ENCODE data around the gene VPS37D. TPM values are rescaled to one million over a fixed set of nuclear protein-coding genes. Genes with fewer than 3 reads are reported as not detected.
"Not testable (repeated sequence)": the region's sequence is repeated elsewhere in the genome, so short reads cannot be mapped to it uniquely, and the experiment has no call there.

VPS37D gene
- total and polyA plus RNA-seq, 2 experiments from 2014 or later = 14.6 to 32.0 TPM

DNA sequence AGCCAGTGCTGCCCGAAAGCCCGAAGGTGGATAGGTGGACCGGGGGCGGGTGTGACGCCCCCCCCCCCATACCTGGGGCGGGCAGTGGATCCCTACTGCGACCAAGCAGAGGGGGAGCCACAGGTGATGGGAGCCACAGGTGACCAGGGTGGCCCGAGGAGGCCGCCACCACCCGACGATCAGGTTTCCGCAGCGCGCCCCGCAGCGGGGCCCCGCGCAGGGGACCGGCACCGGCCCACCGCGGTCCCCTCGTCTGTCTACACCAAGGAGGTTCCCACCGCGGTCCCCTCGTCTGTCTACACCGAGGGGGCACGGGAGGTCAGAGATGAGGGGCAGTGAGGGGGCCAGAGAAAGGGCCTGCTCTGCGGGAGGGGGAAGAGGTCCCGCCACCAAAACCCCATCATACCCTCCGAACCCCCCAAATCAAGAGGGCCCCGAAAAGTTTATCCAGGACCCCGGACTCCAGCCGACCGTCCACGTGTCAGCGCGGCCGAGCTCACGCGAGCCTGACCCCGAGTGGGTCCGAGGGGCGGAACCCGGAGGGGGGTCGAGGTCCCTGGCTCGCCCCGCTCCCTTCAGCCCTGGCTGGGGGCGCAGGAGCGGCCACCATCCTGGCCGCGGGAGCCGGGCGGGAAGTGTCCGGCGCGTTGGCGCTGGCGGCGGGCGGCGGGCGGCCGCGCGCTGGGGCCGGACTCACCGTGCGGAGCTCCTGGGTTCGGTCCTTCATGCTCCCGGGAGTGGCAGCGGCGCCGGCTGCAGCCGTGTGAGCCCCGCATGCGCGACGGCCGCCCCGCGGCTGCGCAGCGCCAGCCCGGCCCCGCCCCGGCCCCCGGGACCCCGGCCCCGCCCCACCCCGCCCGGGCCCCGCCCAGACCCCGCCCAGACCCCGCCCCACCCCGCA, 51.5 kb downstream of the VPS37D start, which contains the start of gene STX1A:
TSS of gene STX1A (minus strand) at position 765 of the 901 bp plus-strand sequence. CDS start at position 727, 38 bp downstream.
- no peaks in the 10 kb centered on the region for H3K9me3 ChIP-seq (ENCODE audit: low read depth)
- no peaks in the 10 kb centered on the region for H3K36me3 ChIP-seq
- no peaks in the 10 kb centered on the region for H3K4me1 ChIP-seq (ENCODE audit: low read depth)
- H3K27ac ChIP-seq = no peak within 1 kb of the TSS
- TF ChIP-seq, protein P1, sequence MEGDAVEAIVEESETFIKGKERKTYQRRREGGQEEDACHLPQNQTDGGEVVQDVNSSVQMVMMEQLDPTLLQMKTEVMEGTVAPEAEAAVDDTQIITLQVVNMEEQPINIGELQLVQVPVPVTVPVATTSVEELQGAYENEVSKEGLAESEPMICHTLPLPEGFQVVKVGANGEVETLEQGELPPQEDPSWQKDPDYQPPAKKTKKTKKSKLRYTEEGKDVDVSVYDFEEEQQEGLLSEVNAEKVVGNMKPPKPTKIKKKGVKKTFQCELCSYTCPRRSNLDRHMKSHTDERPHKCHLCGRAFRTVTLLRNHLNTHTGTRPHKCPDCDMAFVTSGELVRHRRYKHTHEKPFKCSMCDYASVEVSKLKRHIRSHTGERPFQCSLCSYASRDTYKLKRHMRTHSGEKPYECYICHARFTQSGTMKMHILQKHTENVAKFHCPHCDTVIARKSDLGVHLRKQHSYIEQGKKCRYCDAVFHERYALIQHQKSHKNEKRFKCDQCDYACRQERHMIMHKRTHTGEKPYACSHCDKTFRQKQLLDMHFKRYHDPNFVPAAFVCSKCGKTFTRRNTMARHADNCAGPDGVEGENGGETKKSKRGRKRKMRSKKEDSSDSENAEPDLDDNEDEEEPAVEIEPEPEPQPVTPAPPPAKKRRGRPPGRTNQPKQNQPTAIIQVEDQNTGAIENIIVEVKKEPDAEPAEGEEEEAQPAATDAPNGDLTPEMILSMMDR (IDR thresholded peaks at IDR 0.05; ENCODE audit: low read depth, low read length) = no peak
- peaks cover 7% of the 10 kb centered on the region for H3K27me3 ChIP-seq
- peak within 1 kb of the TSS; percentile 99 for H3K4me3 ChIP-seq
- peak; percentile 75 to 87 for DNase-seq (ENCODE audit: low read depth in 1 of 2, low spot score in 1 of 2)

DNA sequence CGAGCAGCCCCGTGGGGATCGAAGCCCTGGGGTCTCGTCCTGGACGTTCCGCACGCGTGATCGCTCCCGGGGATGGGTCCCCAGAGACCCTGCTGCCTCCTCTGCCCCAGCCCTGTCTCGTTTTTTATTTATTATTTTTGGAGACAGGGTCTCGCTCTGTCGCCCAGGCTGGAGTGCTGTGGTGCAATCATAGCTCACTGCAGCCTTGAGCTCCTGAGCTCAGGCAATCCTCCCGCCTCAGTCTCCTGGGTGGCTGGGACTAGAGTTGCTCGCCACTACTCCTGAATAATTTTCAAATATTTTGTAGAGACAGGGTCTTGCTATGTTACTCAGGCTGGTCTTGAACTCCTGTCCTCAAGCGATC, 52.2 kb downstream of the VPS37D start:
- TF ChIP-seq, protein P1 (IDR thresholded peaks at IDR 0.05; ENCODE audit: low read depth, low read length) = no peak
- no peaks in the 10 kb centered on the region for H3K9me3 ChIP-seq (ENCODE audit: low read depth)
- H3K27me3 ChIP-seq = peaks cover 7% of the 10 kb centered on the region
- no peaks in the 10 kb centered on the region for H3K4me1 ChIP-seq (ENCODE audit: low read depth)
- H3K27ac ChIP-seq = no peak overlapping the region
- H3K4me3 ChIP-seq = peak overlapping the region; percentile 99
- no peak for DNase-seq (ENCODE audit: low read depth in 1 of 2, low spot score in 1 of 2)
- no peaks in the 10 kb centered on the region for H3K36me3 ChIP-seq

DNA sequence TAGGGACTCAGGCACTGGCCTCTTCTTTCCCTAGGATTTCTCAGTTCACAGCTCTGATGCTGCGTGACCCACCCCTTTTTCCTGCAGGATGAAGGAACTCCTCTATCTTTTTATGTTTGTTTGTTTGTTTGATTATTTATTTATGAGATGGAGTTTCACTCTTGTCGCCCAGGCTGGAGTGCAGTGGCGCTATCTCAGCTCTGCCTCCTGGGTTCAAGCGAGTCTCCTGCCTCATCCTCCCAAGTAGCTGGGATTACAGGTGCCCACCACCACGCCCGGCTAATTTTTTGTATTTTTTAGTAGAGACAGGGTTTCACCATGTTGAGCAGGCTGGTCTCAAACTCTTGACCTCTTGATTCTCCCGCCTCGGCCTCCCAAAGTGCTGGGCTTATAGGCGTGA, 52.8 kb downstream of the VPS37D start:
- H3K9me3 ChIP-seq (ENCODE audit: low read depth); H3K4me3 ChIP-seq; DNase-seq (ENCODE audit: low read depth in 1 of 2, low spot score in 1 of 2); H3K36me3 ChIP-seq; H3K4me1 ChIP-seq (ENCODE audit: low read depth); H3K27me3 ChIP-seq; H3K27ac ChIP-seq: not testable (repeated sequence)

DNA sequence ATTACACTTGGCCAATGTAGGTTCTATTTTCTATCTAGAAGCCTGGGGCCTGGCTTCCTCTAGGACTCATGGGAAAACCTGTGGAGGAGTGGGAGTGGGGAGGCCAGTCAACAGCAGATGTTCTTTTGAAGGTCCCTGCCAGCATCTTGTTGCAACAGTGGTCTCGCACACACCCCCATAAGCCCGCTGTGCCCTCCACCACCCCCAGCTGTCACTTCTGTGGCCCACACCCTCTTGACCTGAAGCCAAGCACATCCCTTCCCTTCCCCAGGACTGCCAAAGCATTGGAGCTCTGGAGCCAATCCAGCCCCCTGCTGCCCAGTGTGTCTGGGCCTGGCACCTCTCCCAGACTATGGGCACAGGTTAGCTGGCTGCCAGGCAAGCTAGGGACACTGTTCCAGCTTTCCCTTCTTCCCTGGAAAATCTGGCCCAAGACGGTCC, 53.8 kb downstream of the VPS37D start:
- no peaks in the 10 kb centered on the region for H3K4me1 ChIP-seq (ENCODE audit: low read depth)
- TF ChIP-seq, protein P1 (IDR thresholded peaks at IDR 0.05; ENCODE audit: low read depth, low read length) = no peak
- no peak for DNase-seq (ENCODE audit: low read depth in 1 of 2, low spot score in 1 of 2)

More for the DNA sequence above, 53.8 kb downstream of the VPS37D start:
- Histone ChIP-seq H3K9me3 (ENCODE audit: low read depth) (no peaks in the 10 kb centered on the region), H3K27me3 (peaks cover 7% of the 10 kb centered on the region), H3K36me3 (no peaks in the 10 kb centered on the region), H3K27ac (no peak overlapping the region), H3K4me3 (no peak overlapping the region)

Other genes with a start within 250 kb of the VPS37D start
- 4.4 and 5.6 TPM in 2 replicates for gene FZD9, start 234.1 kb upstream of the VPS37D start, total RNA-seq
- gene FZD9, start 234.1 kb upstream of the VPS37D start, polyA plus RNA-seq = 2.5 and 3.8 TPM in 2 replicates
- 35.1 and 42.5 TPM in 2 replicates for gene BAZ1B, start 145.5 kb upstream of the VPS37D start, total RNA-seq
- 18.1 and 19.7 TPM in 2 replicates for gene BAZ1B, start 145.5 kb upstream of the VPS37D start, polyA plus RNA-seq
- gene BCL7B, start 110.1 kb upstream of the VPS37D start, total RNA-seq = 34.4 and 36.7 TPM in 2 replicates
- 37.8 and 45.7 TPM in 2 replicates for gene BCL7B, start 110.1 kb upstream of the VPS37D start, polyA plus RNA-seq
- gene TBL2, start 89.3 kb upstream of the VPS37D start, total RNA-seq = 79.0 and 80.3 TPM in 2 replicates
- gene TBL2, start 89.3 kb upstream of the VPS37D start, polyA plus RNA-seq = 65.3 and 70.8 TPM in 2 replicates
- 0.07 and 1.8 TPM in 2 replicates for gene MLXIPL, start 43.3 kb upstream of the VPS37D start, total RNA-seq
- gene MLXIPL, start 43.3 kb upstream of the VPS37D start, polyA plus RNA-seq = 1.2 and 1.7 TPM in 2 replicates
- 9.9 and 10.1 TPM in 2 replicates for gene DNAJC30, start 15.6 kb downstream of the VPS37D start, total RNA-seq
- gene DNAJC30, start 15.6 kb downstream of the VPS37D start, polyA plus RNA-seq = 23.4 and 24.3 TPM in 2 replicates
- gene BUD23, start 15.8 kb downstream of the VPS37D start, total RNA-seq = 63.9 and 100.0 TPM in 2 replicates
- gene BUD23, start 15.8 kb downstream of the VPS37D start, polyA plus RNA-seq = 141 and 170 TPM in 2 replicates
- 14.4 and 20.6 TPM in 2 replicates for gene STX1A, start 51.8 kb downstream of the VPS37D start, total RNA-seq
- 9.8 and 11.8 TPM in 2 replicates for gene STX1A, start 51.8 kb downstream of the VPS37D start, polyA plus RNA-seq
- gene ABHD11, start 71.0 kb downstream of the VPS37D start, total RNA-seq = 30.9 and 48.9 TPM in 2 replicates
- gene ABHD11, start 71.0 kb downstream of the VPS37D start, polyA plus RNA-seq = 42.2 and 59.6 TPM in 2 replicates
- gene CLDN3, start 102.4 kb downstream of the VPS37D start, total RNA-seq = 5.9 and 11.0 TPM in 2 replicates
- 5.6 and 11.2 TPM in 2 replicates for gene CLDN3, start 102.4 kb downstream of the VPS37D start, polyA plus RNA-seq
- 0.46 and 0.48 TPM in 2 replicates for gene CLDN4, start 163.2 kb downstream of the VPS37D start, total RNA-seq
- gene CLDN4, start 163.2 kb downstream of the VPS37D start, polyA plus RNA-seq = 0.99 and 1.9 TPM in 2 replicates
- gene METTL27, start 174.7 kb downstream of the VPS37D start, total RNA-seq = 5.1 and 5.2 TPM in 2 replicates
- gene METTL27, start 174.7 kb downstream of the VPS37D start, polyA plus RNA-seq = 4.6 and 11.2 TPM in 2 replicates
- gene TMEM270, start 193.3 kb downstream of the VPS37D start, total RNA-seq = not detected in 2 replicates
- gene TMEM270, start 193.3 kb downstream of the VPS37D start, polyA plus RNA-seq = not detected in 2 replicates